T-helper 22 cell (primary cell): Measurements from ENCODE around the gene MAP3K20.
"Not testable (repeated sequence)": the region's sequence is repeated elsewhere in the genome, so short reads cannot be mapped to it uniquely, and the experiment has no call there.

ENCODE experiments used
- DNase-seq: peaks from one replicate; pipeline ENCODE4 v3.0.0-alpha.2; 2020; ENCODE audit warnings: low read depth

Gene MAP3K20

GRCh38 chr2:173161507-173161906, 85.9 kb downstream of the MAP3K20 start:
- no peak for DNase-seq

DNA sequence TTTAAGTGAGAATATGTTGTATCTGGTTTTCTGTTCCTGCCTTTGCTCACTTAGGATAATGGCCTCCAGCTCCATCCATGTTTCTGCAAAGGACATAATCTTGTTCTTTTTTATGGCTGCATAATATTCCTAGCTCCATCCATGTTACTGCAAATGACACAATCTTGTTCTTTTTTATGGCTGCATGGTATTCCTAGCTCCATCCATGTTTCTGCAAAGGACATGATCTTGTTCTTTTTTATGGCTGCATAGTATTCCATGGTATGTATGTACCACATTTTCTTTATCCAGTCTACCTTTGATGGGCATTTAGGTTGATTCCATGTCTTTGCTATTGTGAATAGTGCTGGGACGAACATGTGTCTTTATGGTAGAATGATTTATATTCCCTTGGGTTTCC, 87.7 kb downstream of the MAP3K20 start:
- DNase-seq, result not testable (repeated sequence)

DNA sequence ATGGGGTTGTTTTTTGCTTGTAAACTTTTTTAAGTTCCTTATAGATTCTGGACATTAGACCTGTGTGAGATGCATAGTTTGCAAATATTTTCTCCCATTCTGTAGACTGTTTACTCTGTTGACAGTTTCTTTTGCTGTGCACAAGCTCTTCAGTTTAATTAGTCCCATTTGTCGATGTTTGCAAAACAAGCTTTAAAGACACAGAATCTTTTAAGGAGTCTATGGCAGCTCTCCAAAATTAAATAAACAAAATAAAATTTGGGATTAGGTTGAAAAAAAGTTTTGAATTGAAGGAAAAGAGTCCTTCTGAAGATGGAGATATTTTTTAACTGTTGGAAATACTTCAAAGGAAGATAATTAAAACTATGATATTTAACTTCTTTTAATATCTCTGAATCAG, 88.8 kb downstream of the MAP3K20 start:
- DNase-seq, result no peak

- no peak for DNase-seq
Observed at GRCh38 chr2:173165443-173166238, 90.0 kb downstream of the MAP3K20 start.

- DNase-seq, result no peak
Observed at GRCh38 chr2:173171321-173171720, 95.7 kb downstream of the MAP3K20 start.

GRCh38 chr2:173171924-173172643, 96.4 kb downstream of the MAP3K20 start:
- DNase-seq, result no peak

- DNase-seq, result not testable (repeated sequence)
Observed at GRCh38 chr2:173174339-173174738, 98.7 kb downstream of the MAP3K20 start.

DNA sequence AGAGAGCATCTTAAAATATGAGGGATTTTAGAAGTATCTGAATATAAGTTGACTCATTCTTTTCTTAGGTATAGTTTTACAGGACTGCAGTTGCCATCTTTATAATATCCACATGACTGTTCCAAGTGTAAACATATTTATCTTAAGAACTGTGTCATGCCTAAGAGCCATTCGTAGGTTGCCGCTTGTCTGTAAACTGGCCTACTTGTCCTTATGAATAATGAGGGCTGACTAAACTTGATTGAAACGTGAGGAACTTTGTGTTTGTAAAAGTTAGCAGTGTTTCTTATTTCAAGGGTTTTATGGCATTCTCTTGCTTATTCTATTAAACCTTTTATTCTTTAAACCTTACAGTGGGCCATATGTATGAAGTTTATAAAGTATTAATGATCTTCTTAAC, 99.6 kb downstream of the MAP3K20 start:
- DNase-seq, result no peak

- DNase-seq, result no peak
Observed at GRCh38 chr2:173181982-173182381, 106.3 kb downstream of the MAP3K20 start.

DNA sequence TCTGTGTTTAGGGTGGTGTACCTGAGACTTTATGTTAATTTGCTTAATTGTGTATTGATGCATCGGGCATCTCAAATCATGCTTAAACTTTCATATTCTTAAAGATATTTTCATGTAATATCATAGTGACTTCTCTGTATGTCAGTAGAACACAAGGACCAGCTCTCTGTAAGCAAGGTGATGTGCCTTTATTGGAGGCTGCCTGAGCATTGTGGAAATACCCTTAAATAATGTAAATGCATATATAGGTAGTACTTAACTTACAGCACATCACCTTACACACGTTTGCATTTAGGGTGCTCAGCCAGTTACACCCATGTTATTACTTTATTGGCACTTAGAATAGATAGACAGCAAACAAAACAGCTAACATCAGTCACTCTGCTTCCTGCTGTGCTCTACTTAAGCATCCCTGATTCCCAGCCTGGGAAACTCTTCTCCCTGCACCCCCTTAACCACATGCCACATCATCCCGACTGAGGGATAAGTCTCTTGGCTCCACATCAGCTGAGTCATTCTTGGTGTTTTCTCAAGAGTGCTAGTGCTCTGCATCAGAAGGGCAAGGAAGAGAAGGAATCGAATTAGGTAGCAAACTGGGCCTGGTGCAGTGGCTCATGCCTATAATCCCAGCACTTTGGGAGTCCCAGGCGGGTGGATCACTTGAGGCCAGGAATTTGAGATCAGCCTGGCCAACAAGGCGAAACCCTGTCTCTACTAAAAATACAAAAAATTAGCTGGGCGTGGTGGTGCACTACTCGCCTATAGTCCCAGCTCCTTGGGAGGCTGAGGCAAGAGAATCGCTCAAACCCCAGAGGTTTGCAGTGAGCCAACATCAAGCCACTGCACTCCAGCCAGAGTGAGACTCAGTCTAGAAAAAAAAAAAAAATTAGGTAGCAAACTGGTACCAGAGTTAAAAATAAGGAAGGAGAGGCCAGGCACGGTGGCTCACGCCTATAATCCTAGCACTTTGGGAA, 108.7 kb downstream of the MAP3K20 start:
- DNase-seq, result no peak

- no peak for DNase-seq
Observed at GRCh38 chr2:173185437-173185836, 109.8 kb downstream of the MAP3K20 start.

DNA sequence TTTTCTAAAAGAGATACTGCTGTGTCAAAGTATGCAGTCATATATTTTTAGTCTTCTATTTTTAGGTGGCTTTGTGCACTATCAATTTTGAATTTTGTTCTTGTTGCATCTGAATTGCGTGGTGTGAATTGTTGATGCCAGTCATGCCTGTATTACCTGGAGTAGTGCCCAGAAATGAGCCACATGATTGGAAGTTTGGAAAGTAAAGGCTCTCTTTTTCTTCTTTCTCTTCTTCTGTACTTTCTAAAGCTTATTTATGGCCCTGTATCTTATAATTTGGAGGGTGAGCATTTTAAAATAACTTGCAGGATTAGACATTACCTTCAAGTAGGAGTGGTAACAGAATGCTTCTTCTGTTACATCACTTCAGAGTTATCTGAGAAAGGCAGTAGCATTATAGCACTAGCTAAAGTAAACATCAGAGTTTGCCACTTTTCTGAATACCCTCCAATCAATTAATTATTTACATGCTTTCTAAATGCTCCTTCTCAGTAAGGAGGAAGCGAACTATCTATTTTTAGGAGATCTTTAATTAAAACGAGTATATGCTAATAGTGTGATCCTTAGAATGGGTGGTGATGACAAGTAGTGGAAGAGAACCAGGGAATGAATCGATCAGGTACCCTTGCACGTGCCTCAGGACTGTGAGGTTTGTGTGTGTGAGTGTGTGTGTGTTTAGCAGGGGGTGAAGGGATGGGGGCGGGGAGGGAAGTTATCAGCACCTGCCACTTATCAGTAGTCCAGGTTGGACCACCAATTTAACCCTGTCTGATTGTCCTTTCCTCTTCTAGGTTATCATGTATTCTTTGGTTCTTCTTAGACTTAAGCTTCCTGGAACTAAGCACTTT, 112.5 kb downstream of the MAP3K20 start:
- DNase-seq, result no peak

GRCh38 chr2:173191601-173192000, 116.0 kb downstream of the MAP3K20 start:
- no peak for DNase-seq

GRCh38 chr2:173192071-173192470, 116.4 kb downstream of the MAP3K20 start:
- DNase-seq, result no peak

GRCh38 chr2:173193925-173194324, 118.3 kb downstream of the MAP3K20 start:
- no peak for DNase-seq

- DNase-seq, result no peak
Observed at GRCh38 chr2:173195100-173195499, 119.5 kb downstream of the MAP3K20 start.

DNA sequence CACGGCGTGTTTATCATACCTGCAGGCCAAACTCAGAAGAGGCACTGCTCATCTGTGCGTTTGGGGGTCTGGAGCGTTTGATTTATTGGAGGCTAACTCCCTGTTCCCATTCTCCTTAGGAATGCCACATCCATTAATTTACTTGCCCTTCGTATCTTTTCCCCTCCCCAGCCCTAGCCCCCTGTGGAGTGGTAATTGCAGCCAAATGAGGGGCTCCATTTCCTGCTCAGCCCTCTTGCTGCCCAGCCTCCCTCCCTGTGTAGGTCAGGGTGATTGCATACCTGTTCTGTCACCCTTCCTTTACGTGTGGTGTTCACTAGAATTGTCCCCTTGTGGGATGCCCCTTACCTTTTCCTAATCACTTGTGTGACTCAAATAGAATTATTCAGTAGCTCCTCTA, 120.4 kb downstream of the MAP3K20 start:
- no peak for DNase-seq

GRCh38 chr2:173196638-173197037, 121.0 kb downstream of the MAP3K20 start:
- no peak for DNase-seq

GRCh38 chr2:173198327-173198726, 122.7 kb downstream of the MAP3K20 start:
- no peak for DNase-seq

DNA sequence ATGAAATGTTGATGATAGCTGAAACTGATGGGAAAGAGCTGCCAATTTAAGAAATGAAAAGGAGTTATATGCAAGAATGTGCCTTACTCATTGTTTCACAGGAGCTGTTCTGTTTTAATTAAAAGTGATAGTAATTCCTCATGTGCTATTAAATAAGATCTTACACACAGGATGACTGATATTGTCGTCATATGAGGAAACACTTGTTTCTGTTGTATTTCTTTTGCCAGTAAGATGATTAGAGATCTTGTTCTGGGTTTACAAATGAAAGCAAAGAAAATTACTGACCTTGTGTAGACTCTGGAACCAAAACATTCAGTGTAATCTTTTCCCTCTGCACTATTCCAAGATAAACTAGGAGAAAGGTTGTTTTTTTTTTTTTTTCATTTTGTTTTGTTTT, 123.6 kb downstream of the MAP3K20 start:
- DNase-seq, result no peak

- DNase-seq, result no peak
Observed at GRCh38 chr2:173202570-173202969, 126.9 kb downstream of the MAP3K20 start.
